Retina (tissue), 1 donor: ENCODE measurements around the gene FAT1.
A peak's percentile ranks its signal among the peaks of the same experiment; 100 is the strongest.
"Not testable (repeated sequence)": the region's sequence is repeated elsewhere in the genome, so short reads cannot be mapped to it uniquely, and the experiment has no call there.

Source experiments
- DNase-seq: peaks from one replicate; pipeline ENCODE4 v3.0.0-alpha.2; 2016

The FAT1 gene

DNA sequence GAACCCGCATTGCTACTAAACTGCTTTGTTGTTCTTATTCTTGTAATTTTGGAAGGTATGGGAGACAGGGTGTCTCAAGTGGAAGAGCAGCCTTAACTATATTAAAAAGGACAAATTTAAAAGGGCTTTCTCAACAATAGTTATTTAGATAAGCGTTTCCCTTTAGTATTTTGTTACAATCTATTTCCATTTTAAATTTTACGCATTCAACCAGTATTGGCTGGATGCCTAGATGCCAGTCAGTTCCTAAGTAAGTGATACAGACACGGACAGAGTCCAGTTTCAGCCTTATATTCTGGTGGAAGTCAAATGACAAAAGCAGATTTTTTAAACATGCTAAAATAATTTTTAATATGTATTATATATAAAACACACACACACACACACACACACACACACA, 28.3 kb downstream of the FAT1 start:
- no peak for DNase-seq

DNA sequence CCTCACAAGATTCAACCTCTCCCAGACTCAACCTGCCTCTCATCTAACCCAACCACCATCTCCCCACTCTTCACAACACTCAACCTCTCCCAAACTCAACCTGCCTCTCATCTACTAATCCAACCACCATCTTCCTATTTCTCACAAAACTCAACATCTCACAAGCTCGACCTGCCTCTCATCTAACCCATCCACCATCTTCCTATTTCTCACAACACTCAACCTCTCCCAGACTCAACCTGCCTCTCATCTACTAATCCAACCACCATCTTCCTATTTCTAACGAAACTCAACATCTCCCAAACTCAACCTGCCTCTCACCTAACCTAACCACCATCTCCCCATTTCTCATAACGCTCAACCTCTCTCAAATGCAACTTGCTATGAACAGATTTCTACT, 29.8 kb downstream of the FAT1 start:
- DNase-seq, result no peak

DNA sequence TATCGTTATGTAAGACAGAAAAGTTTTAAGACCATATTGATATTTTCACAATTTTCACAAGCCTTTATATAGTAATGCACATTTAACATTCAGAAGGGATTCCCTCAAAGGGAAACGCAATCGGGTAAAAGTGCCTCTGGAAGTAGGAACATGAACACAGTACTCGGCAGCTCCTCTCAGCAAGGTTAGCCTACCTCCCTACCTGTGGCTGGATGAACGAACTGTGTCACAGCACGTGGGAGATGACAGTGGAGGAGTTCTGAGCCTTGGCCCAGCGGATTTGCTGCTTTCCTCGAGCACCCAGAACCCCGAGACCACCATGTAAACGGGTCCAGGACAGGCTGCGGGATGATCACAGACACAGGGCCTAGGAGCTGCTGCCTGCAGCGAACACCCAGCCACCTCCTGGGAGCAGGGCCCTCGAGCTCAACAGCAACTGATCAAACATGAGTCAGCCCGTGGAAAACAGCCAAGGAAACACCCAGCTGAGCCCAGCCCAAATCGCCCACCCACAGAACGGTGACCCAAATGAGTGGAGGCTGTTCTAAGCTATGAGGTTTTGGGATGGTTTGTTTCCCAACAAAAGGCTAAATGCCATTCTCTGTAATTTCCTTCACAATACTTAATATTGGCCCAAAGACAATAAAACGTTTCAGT, 30.4 kb downstream of the FAT1 start:
- DNase-seq, result no peak

DNA sequence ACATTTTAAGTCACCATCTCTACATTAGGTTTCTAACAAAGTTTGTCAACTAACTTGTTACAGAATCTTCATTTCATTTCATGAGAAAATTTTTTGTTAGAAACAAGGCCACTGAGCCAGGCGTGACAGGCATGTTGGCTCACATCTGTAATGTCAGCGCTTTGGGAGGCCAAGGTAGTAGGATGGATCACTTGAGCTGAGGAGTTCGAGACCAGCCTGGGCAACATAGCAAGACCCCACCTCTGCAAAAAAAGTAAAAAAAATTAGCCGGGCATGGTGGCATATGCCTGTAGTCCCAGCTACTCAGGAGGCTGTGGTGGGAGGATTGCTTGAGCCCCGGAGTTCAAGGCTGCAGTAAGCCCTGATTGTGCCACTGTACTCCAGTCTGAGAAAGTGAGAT, 32.3 kb downstream of the FAT1 start:
- no peak for DNase-seq

DNA sequence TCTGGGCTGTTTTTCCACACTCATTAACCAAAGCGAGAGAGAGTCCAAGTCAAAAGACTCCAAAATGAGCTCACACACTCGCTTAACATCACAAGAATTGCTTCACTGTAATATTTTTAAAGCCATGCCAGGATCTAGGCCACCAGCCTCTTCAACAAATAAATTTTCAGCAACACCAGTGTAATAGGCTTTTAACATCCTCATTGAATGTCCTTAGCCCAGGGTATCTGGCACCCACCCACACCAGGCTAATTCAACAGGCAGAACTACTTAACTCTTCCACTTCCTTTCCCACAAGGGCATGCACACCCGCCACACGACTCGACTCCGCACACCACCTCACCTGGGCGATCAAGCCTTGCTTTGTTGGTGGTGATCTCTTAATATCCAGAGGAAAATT, 34.2 kb downstream of the FAT1 start:
- DNase-seq, result no peak

DNA sequence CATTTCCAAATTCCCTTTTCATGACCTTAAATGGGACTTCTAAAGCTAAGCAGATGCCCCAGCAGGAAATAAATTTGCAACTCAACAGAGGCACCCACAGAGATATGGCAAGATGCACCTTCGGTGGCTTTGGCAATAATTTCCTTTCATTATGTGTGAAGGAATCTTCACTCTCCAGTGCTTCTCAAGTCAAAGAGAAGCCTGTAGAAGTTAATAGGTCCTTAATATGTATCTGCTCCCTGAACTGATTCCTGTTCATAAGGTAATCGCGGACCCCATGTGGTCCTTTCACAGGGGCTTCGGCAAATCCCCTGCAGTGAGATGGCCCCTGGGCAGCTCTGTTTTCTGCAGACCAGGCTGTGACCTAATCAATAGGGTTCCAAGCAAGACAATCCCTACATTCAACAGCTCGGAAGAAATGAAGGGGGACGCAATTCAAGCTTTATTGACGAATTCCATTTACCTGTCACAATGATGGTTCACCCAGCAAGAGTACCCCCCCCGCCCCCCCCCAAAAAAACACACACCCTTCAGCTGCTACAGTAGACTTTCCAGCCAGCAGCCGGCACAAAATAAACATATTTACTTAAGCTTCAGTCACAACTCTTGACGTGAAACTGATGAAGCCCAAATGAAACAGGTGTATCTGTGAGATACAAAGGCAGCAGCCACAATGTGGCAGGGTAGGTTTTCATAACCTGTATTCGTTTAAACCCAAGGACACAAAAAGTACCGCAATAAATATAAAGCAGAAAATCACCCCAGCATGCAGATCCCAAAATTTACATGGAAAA, 35.3 kb downstream of the FAT1 start:
- DNase-seq, result peak; percentile 24

DNA sequence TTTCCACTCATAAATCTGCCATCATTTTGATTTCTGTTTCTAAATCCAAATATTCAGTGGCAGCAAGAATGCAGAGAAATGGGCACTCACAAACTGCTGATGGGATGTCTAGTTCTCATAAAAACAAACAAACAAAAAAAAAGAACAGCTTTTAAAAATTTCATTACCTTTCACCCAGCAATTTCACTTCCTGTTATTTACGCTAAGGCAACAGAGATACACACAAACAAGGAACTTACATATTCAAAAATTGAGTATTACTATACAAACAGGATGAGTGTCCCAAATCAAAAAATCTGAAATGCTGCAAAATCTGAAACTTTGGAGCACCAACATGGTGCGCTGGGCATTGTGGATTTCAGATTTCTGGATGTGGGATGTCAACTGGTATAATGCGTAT, 36.4 kb downstream of the FAT1 start:
- no peak for DNase-seq

DNA sequence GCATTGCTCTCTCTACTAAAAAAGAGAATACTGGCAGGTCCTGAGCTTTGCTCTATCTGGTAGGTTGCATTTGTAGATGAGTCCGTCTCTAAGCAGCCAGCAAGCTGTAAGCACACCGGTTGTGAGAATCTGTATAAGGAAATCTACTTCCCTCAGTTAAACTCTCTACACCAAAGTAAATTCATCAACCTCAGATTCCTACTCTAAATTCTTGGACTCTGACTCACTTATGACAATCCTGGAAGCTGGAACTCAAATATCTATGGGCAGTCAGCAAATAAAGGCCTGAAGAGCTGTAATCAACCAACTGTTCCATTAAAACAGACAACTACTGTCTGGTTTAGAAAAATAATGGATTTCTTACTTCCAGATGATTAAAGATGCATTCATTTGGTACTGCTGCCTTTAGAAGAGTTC, 37.9 kb downstream of the FAT1 start:
- DNase-seq, result peak; percentile 51

DNA sequence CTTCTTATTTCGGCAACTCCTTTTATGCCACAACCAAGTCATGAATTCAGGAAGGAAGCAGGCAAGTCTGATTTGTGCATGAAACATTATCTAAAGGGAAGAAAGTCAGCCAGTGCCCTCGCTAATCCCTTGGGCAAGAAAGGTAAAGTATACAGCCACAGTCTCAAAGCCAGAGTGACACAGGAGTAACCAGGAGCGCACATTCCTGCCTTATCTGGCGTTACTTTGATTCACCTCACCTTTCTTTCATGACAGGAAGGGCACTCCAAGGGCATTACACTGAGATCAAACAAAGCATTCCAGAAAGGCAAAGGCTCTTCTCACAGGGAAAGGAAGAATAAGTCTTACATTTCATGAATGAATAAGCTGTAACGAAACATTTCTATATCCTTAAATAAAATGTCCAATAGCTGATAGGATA, 38.8 kb downstream of the FAT1 start:
- DNase-seq, result no peak

DNA sequence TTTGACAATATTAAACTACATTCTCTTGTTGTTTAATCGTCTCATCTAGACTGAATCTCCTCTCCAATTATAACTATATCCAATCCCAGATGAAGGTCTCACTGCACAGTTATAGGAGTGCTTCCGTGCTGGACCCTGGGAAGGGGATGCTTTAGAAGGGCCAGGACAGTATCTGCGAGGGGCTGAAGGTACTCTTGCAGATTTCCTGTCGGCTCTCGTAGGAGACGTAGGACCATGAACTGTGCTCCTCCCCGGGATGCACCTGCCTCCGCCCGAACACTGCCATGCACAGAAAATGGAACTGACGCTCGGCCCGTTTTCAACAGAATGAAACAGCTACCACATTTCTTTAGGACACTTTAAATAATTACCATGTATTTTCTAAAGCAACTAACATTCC, 39.4 kb downstream of the FAT1 start:
- no peak for DNase-seq

DNA sequence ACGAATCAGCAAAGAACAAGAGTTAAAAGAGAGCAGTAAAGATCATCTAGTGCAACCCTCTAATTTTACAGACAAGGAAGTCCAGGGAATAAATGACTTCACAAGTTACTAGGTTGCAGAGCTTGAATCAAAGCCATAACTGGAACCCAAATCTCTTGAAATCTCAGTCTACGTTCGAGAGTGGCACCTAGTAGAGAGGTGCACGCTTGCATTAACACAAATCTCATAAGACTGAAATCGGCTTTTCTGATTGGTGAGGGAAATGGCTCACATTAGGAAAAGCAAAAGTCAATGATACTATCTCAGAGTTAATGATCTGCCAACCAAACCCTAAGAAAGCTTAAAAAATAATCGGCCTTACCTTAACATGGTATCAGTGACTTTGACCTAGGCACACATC, 43.0 kb downstream of the FAT1 start:
- no peak for DNase-seq

DNA sequence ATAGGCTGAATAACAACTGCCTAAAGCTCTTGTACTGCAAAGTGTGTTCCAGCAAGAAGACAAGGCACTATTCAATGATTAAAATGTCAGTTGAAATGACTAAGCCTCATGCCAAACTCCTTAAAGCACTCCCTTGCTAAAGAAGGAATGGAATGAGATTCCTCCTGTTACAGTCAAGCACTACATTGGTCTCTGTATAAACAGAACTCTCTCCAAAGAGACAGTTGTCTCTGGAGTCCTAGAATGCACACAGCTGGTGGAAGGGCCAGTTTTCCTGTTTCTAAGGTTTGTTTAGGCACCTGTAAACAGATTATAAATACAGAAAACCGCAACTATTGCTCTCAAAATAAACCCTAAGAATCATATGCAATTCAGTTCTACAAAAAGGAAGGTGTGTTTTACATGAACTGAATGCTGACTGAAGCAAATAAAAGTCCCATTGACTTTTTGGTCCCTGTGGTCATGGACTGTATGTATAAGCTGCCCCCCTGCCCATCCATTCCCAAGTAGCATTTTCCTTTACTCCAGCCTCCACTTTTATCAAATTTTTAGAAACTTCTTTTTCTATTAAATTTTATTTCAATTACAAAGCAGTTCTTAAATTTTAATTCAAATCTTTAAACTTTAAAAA, 47.0 kb downstream of the FAT1 start:
- DNase-seq, result no peak

DNA sequence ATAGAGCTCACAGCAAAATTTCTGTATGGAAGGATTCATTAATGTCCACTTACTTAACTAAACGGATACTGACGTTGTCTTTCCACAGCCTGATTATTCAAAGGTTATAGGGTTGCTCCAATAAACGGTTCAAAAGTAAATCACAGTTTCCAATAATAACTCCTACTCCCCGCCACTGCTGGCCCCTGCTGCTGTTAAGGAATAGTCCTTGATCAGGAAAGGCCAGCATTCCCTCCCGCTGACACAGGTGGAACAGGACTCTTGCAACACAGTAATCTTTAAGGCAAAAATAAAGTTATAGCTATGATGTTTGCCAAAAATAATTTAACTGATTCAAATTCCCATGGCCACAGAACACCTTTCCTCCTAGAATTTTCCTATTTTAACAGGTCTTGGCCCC, 53.9 kb downstream of the FAT1 start:
- DNase-seq, result no peak

DNA sequence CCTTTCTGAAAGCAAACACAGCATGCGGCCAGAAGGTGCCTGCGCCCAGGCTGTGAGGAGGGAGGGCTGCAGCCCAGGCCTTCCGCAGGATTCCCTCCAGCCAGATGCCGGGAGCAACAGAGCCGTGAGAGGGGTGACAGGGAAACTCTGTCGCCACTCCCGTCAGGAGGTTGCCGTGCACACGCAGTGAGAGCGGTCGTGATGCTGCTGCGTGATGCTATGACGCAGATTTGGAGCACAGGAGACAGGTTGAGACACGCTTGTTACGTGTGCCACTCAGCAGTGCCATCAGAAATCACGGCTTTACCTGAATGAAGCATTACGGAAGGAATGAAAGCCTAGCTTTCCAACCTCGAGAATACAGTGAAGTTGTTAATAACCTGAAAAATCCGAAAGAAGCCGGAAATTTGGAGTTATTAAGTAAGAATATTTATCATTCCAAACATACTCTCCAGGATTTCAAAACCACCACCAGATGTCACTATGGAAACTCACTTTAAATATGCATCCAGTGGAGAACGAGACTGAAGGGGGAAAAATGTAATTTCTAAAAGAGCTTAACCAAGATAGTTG, 54.4 kb downstream of the FAT1 start:
- no peak for DNase-seq

DNA sequence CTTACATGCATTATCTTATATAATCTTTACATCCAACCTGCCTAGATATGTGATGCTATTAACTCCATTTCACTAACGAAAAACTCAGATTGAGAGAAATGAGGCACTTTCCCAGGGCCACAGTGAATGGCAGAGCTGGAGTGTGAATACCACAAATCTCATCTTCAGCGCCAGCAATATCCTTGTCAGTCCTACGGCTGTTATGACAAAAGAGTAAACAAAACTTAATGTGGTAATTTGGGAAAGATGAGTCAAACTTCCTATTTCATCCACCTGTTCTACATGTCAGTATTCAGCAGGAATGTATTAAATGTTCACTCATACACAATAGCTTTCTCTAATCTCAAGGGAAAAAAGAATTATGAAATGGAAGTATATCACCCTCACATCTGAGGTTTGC, 56.9 kb downstream of the FAT1 start:
- no peak for DNase-seq

DNA sequence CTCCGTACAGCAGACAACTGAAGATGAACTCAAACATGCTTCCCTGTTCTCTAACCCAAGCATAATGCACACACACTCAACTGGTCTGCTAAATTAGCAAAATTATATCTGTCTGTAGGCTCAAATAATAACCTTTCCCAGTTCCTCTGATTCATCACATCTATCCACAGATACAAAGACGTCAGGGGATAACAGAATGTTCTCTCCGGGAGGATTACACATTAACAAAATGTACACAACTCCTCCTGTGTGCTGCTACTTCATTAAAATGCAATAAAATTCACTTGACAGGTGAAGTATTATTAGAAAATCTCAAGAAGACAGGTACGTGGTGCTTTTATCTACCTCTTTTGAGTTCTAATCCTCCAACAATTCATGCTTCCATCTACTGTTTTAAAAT, 57.4 kb downstream of the FAT1 start:
- no peak for DNase-seq

DNA sequence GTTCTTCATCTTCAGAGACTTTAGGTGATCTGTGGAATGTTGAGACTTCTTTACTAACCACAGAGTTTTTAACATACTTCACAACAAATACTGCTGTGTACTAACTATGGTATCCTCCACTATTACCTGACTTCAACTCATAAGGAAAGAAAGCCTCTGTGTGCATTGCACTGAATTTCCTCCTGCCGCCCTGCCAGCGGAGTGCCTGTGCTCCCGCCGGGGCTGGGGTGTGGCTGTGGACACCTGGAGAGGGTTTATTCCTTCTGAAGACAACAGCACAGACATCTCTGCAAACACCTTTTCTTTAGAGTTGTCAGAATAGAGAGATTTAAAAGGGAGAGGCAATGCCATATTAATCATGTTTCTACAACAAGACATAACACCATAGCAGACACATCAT, 63.3 kb downstream of the FAT1 start:
- no peak for DNase-seq

DNA sequence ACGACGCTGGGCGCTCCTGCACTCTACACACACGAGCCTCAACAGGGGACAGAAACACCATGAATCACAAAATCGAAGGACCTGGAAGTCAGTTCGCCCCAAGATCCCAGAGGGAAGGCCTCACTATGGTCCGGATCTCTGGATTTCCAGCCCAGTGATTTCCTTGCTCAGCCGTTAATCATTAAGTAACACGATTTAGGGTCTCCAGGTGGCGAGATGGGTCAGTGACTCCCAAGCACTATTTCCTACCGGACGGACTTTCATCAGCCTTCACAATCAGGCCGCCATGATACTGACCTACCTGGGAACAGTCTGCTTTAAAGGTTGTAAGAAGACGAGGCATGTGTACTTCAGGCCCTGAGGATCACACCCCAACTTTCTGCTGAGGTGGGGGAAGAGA, 63.7 kb downstream of the FAT1 start:
- no peak for DNase-seq

DNA sequence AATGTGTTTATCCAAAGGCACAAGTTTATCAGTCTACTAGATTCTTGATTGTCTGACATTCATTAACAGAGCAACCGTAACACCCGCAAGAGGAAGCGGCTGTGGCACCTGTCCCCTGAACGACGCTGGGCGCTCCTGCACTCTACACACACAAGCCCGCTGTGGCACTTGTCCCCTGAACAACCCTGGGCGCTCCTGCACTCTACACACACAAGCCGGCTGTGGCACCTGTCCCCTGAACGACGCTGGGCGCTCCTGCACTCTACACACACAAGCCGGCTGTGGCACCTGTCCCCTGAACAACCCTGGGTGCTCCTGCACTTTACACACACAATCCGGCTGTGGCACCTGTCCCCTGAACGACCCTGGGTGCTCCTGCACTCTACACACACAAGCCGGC, 64.2 kb downstream of the FAT1 start:
- not testable (repeated sequence) for DNase-seq

DNA sequence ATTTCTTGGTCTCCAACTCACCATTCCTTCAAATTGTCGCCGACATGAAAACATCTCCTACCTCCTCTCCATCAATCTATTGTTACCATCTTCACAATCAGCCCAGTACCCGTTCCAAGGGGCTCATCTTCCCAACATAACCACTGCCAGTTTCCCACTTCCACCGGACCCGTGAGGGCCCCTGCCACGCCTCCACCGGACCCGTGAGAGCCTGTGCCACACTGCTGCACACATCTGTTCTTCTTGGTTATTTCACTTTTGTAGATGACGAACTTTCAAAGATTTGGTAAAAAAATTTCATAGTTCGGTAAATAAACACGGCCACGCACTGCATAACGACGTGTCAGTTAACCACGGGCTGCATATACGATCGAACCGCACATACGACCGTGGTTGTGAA, 65.0 kb downstream of the FAT1 start:
- DNase-seq, result no peak

DNA sequence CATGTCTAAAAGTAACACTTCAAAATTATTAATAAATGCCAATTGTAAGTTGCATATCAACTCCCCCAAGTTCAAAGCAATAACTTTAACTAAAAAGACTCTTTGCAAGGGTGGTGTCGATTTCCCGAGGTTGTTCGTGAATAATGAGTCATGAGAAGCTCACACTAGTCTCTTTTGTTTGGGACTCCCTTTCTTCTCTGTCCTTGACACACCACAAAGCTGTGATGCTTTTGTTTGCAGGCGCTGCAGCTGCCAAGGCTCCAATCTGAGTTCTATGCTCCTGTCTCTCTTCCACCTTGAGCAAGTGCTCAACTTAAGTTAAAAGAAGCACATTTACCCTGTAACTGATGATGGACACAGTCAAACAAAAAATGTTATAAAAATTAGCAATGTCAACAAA, 65.9 kb downstream of the FAT1 start:
- DNase-seq, result no peak

DNA sequence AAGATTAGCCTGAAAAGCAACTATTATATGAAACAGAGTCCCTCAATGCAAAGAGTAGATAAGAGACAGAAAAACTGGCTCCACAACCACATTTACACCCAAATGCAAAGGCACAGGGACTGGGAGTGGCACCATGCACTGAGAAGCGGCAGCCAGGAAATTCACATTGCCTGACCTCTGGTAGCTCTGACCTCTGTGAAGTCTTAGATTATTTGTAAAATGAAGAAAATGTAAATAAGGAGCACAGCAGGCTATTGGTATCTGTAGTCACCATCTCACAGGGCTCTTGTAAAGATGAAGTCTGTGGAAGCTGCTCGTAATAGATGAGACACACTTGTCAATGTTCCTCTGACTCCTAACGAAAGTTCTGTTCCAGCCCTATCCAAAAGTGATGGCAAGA, 69.7 kb downstream of the FAT1 start:
- DNase-seq, result no peak

DNA sequence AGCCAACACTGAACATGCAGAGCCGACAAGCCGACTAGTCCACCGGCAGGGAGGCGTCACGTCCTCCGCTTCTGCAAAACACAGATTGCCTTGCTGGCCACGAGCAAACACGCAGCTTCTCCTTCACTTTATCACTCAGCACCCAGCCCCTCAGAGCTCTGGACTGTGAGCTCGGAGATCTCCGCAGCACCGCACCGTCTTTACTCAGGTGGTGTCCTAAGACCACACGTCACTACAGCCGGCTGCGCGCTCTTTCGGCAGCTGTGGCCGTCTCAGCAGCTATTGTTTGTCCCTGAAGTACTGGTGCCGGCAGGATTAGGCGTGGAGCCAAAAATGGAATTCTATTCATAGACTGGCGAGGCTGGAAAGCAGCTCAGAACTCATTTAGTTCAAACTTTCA, 72.0 kb downstream of the FAT1 start:
- DNase-seq, result peak; percentile 45

DNA sequence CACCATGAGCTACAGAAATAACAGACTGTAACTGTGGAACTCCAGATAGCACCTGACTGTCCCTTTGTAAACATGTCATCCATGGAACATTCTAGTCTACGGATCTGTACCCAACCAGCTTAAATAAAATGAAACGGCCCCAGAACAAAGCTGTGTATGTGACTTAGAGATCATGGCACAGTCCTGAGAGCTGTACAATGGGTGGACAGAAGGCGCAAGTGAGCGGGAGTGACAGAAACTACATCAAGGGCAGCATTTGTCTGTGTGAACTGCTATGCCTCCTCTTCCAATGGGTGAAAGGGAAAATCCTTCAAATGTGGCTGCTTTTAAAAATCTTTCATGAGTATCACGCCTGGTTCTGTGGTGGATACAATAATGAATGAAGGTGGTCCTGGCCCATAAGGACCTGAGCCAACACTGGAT, 72.5 kb downstream of the FAT1 start:
- peak; percentile 26 for DNase-seq
